Adrenal gland (tissue), 12 donors: ENCODE data around the gene ACTR5. TPM values are rescaled to one million over a fixed set of nuclear protein-coding genes. Genes with fewer than 3 reads are reported as not detected.
"Not testable (repeated sequence)": the region's sequence is repeated elsewhere in the genome, so short reads cannot be mapped to it uniquely, and the experiment has no call there.

Experiments
- DNase-seq, 7 donors: peaks; one replicate each; pipeline ENCODE4 v3.0.0-alpha.2; 2019 to 2020
- H3K27ac ChIP-seq, 5 donors: fragments of 200-600 bp; sonication (generic) in 4 of 5; 1 replicate in 3 of 5; 2 replicates in 2 of 5; pipeline versions ENCODE4 v1.5.1 to v1.8.0; 2016 to 2020; ENCODE audit warnings: mild to moderate bottlenecking in 1 of 5
- H3K27me3 ChIP-seq: fragments of 200-600 bp; 2 replicates; pipeline ENCODE4 v1.8.0; 2021
- H3K36me3 ChIP-seq, 2 donors: fragments of 200-600 bp; replicated peaks in 1 of 2; 1 replicate in 1 of 2; 2 replicates in 1 of 2; pipeline versions ENCODE4 v1.5.1 to v1.8.0; 2018 to 2022
- H3K4me1 ChIP-seq, 2 donors: fragments of 200-600 bp; replicated peaks in 1 of 2; 1 replicate in 1 of 2; 2 replicates in 1 of 2; pipeline versions ENCODE4 v1.5.1 to v1.8.0; 2018 to 2021
- H3K4me3 ChIP-seq, 4 donors: fragments of 200-600 bp; sonication (generic) in 3 of 4; one replicate each; pipeline ENCODE4 v1.5.1; 2016 to 2018
- H3K9me3 ChIP-seq, 3 donors: fragments of 200-600 bp; sonication (generic) in 1 of 3; replicated peaks in 1 of 3; 1 replicate in 2 of 3; 2 replicates in 1 of 3; pipeline versions ENCODE4 v1.5.1 to v1.8.0; 2016 to 2021
- CTCF ChIP-seq, 6 experiments: fragments of 450-650 bp in 4 of 6; fragments of 200-600 bp in 2 of 6; sonication (generic) in 1 of 6; IDR thresholded peaks; 1 replicate in 5 of 6; 2 replicates in 1 of 6; pipeline versions ENCODE4 v1.5.1 to v1.8.0; 2016 to 2021; ENCODE audit warnings: antibody characterized with exemption in 6 of 6, mild to moderate bottlenecking in 2 of 6, moderate library complexity in 1 of 6
- POLR2A ChIP-seq, 2 donors: fragments of 450-650 bp; IDR thresholded peaks; one replicate each; pipeline ENCODE4 v1.6.1; 2017; ENCODE audit warnings: antibody characterized with exemption in 2 of 2, mild to moderate bottlenecking in 2 of 2, moderate library complexity in 1 of 2
- WGBS, 4 donors: extraction: QIAGEN DNeasy Blood & Tissue Kit in 2 of 4; methylation state at CpG; one replicate each; pipeline versions ENCODE4 v1.1.5 to v1.1.7; 2013 to 2017; 5-methylcytosine and 5-hydroxymethylcytosine counted together
- intact Hi-C, 2 donors: fragments of 100-400 bp; cut with DNase I; formaldehyde crosslinking; loops; one replicate each; pipeline versions ENCODE4 v1.14.1 to v1.15.0; 2022 to 2023
- polyA plus RNA-seq, 3 donors: library from polyadenylated mRNA; stranded (reverse); fragments of 200-250 nt in 2 of 3; fragments of 350-450 nt in 1 of 3; fragmentation: Illumina TruSeq in 1 of 3; extraction: RNeasy Lipid Tissue Mini Kit (QIAGEN cat#74804) in 1 of 3; gene quantifications; one replicate each; pipeline ENCODE4 v1.2.3, GENCODE V29; 2013 to 2014
- total RNA-seq, 9 donors: library from RNA; depleted of rRNA in 4 of 9; stranded (reverse); fragments of >200 nt in 4 of 9; fragments of 120-200 nt in 1 of 9; fragmentation: NEBNext Ultra II Directional in 1 of 9; extraction: Animal tissue kit (Norgen Biotek cat#: 25700) in 1 of 9; gene quantifications; one replicate each; pipeline versions ENCODE4 v1.1.0 to v1.2.4, GENCODE V29; 2013 to 2023
- donor health status: healthy with polysubstance abuse.
- donor health status: Bipolar disorder and iron deficiency.
- donor health status: DM: yes; HTN: yes; CAD: no.
- donor health status: DM: no; HTN: no; CAD: no.
- donor health status: DM: no; HTN: no; CAD: no.
- donor health status: DM: yes; HTN: yes; CAD: no.

Gene ACTR5
- total and polyA plus RNA-seq, 12 donors = 5.5 to 10.5 (median 6.8) TPM

- DNase-seq = no peak
- WGBS, 4 donors = 81 to 85% (median 84%) methylated on average over 4 of the region's 4 CpGs
- intact Hi-C loops = no loop called here
- no peak for TF ChIP-seq CTCF (IDR thresholded peaks at IDR 0.05)
- no peak for TF ChIP-seq POLR2A (IDR thresholded peaks at IDR 0.05)
- Histone ChIP-seq H3K27ac (peak overlapping the region in 1 of 5 donors; percentile 14), H3K4me3 (no peak overlapping the region), H3K36me3 (no peaks in the 10 kb centered on the region), H3K27me3 (peaks cover 14% of the 10 kb centered on the region), H3K9me3 (no peaks in the 10 kb centered on the region), H3K4me1 (peaks cover under 1 to 9% of the 10 kb centered on the region in 2 donors)
These were observed 62.8 kb downstream of the ACTR5 start for GRCh38 chr20:38810926-38811630.

- H3K9me3 ChIP-seq = no peaks in the 10 kb centered on the region
- WGBS, 4 donors = 71 to 88% (median 77%) methylated on average over 4 of the region's 4 CpGs
- no peak overlapping the region for H3K4me3 ChIP-seq
- no peak for DNase-seq
- intact Hi-C loops = no loop called here
- H3K27me3 ChIP-seq = peaks cover 7% of the 10 kb centered on the region
- TF ChIP-seq CTCF (IDR thresholded peaks at IDR 0.05) (no peak), POLR2A (IDR thresholded peaks at IDR 0.05) (no peak)
- peaks cover 0 to 2% of the 10 kb centered on the region in 2 donors for H3K4me1 ChIP-seq
- no peaks in the 10 kb centered on the region for H3K36me3 ChIP-seq
- H3K27ac ChIP-seq = peak overlapping the region in 1 of 5 donors; percentile 14
These were observed 63.5 kb downstream of the ACTR5 start for GRCh38 chr20:38811769-38812168.

- DNase-seq = peak in 1 of 7 donors; percentile 34
- H3K27me3 ChIP-seq = peaks cover 3% of the 10 kb centered on the region
- H3K36me3 ChIP-seq = no peaks in the 10 kb centered on the region
- intact Hi-C loops = no loop called here
- H3K4me3 ChIP-seq = no peak overlapping the region
- peak overlapping the region in 1 of 5 donors; percentile 14 for H3K27ac ChIP-seq
- WGBS, 4 donors = 38 to 62% (median 48%) methylated on average over 5 of the region's 5 CpGs
- TF ChIP-seq CTCF (IDR thresholded peaks at IDR 0.05) (no peak), POLR2A (IDR thresholded peaks at IDR 0.05) (no peak)
- no peaks in the 10 kb centered on the region for H3K9me3 ChIP-seq
- no peaks in the 10 kb centered on the region for H3K4me1 ChIP-seq
These were observed 63.9 kb downstream of the ACTR5 start for GRCh38 chr20:38812182-38812581.

- Histone ChIP-seq H3K36me3 (no peaks in the 10 kb centered on the region), H3K9me3 (no peaks in the 10 kb centered on the region), H3K4me3 (no peak overlapping the region), H3K27me3 (no peaks in the 10 kb centered on the region), H3K4me1 (no peaks in the 10 kb centered on the region), H3K27ac (no peak overlapping the region)
- DNase-seq = no peak
- TF ChIP-seq CTCF (IDR thresholded peaks at IDR 0.05) = no peak
- no peak for TF ChIP-seq POLR2A (IDR thresholded peaks at IDR 0.05)
- 80 to 88% (median 84%) methylated on average over 4 of the region's 4 CpGs for WGBS, 4 donors
- intact Hi-C loops = no loop called here
These were observed 64.7 kb downstream of the ACTR5 start for GRCh38 chr20:38812709-38813573.

- H3K9me3 ChIP-seq, H3K4me3 ChIP-seq, H3K27me3 ChIP-seq, intact Hi-C loops, H3K4me1 ChIP-seq, DNase-seq, H3K27ac ChIP-seq, H3K36me3 ChIP-seq: not testable (repeated sequence)
- 90 to 94% (median 93%) methylated on average over 6 of the region's 6 CpGs for WGBS, 4 donors
These were observed 65.3 kb downstream of the ACTR5 start for GRCh38 chr20:38813574-38813962.
